ENCODE results near the gene UQCC5.

The UQCC5 gene

GRCh38 chr3:52570076-52570475 is 33.7 kb downstream of the UQCC5 start:
- DNase-seq (ENCODE audit: low read depth) = no peak

DNA sequence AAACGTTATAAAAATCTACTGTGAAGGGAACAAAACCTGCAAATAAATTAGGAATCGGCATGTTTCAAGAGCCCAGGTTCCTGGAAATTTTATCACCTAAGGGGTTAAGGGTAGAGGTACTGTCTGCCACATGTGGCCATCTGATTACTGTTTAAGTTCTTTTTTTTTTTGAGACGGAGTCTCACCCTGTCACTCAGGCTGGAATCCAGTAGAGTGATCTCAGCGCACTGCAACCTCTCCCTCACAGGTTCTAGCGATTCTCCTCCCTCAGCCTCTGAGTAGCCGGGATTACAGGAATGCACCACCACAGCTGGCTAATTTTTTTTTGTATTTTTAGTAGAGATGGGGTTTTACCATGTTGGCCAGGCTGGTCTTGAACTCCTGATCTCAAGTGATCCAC is 35.8 kb downstream of the UQCC5 start:
- DNase-seq (ENCODE audit: low read depth) = no peak

DNA sequence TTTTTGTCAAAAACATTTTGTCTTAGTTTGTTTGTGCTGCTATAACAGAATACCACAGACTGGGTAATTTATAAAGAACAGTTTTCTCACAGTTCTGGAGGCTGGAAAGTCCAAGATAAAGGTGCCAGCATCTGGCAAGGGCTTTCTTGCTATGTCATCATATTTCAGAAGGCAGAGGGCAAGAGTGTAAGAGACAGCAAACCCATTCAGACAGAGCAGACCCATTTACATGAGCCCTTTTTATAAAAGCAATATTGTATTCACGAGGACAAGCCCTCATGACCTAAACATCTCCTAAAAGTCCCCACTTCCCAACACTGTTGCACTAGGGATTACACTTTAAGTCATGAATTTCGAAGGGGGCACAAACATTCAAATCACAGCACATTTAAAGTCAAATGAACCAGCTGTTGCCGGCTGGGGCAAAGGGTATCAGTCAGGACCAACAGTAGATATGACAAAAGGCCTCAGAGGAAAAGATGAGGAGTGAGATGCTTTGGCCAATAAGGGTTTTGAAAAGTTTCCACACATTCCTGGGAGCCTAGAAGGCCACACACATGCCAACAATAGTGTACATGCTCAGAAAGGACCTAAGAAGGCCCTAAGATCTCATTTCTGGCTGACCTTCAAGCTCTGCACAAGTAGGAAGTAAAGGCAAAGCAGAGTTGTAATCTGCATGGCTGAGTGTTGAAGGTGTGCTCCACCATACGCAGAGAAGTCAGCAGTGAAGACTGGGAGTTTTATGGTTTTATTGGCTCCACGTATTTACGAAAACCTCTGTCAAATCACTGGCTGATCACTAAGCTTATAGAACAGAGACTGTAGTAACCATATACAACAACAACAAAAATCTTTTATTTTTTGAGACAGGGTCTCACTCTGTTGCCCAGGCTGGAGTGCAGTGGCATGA is 37.9 kb downstream of the UQCC5 start:
- DNase-seq (ENCODE audit: low read depth) = no peak
